Measurements from ENCODE around the gene DLEC1. TPM values are rescaled to one million over a fixed set of nuclear protein-coding genes. Genes with fewer than 3 reads are reported as not detected.

Gene DLEC1
- polyA plus RNA-seq, 6 donors from 2014 or later: 0.09 to 0.50 (median 0.30) TPM; not detected in 2

DNA sequence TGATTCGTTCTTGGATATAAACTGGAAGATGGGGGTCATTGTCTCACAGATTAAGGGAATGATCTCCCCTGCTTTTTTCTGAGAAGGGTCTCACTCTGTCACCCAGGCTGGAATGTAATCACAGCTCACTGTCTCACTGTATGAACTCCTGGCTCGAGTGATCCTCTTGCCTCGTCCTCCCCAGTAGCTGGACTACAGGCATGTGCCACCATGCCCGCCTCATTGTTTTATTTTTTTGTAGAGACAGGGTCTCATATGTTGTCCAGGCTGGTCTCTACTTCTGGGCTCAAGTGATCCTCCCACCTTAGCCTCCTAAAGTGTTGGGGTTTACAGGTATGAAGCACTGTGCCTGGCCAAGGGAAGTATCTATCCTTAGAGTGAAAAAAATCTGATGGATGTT, 131.7 kb downstream of the DLEC1 start:
- Mint-ChIP-seq H3K27ac (peak overlapping the region in 1 of 6 donors; percentile 28), H3K36me3 (no peaks in the 10 kb centered on the region), H3K27me3 (no peaks in the 10 kb centered on the region), H3K4me1 (peaks cover 57 to 76% (median 66%) of the 10 kb centered on the region in 3 donors), H3K4me3 (peak overlapping the region in 1 of 8 donors; percentile 45), H3K9me3 (no peaks in the 10 kb centered on the region)
- ATAC-seq (ENCODE audit: low read depth in 2 of 2) (no peak), DNase-seq (no peak)

DNA sequence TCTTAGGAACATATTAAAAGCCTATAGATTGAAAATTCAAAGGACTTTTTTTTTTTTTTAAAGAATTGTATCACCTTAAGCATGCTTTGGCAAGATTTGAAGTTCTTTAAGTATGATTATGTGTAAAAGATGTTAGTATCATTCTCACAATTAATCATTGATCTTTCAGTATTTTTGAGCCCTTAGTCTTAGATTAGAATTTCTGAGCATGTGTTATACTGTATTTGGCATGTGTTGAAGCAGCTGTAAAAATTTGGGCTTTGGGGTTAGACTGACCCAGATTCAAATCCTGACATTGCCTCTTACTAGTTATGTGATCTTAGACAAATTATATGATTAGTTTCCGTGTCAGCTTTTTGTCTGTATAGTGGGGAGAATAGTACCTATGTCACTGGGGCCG, 132.6 kb downstream of the DLEC1 start:
- Mint-ChIP-seq H3K4me1 (peaks cover 51 to 71% (median 57%) of the 10 kb centered on the region in 3 donors), H3K36me3 (no peaks in the 10 kb centered on the region), H3K27me3 (no peaks in the 10 kb centered on the region), H3K4me3 (peak overlapping the region in 1 of 8 donors; percentile 1), H3K9me3 (no peaks in the 10 kb centered on the region), H3K27ac (peak overlapping the region in 1 of 6 donors; percentile 0)
- ATAC-seq (ENCODE audit: low read depth in 2 of 2): no peak
- no peak for DNase-seq

Other genes starting within 250 kb of the DLEC1 start
- gene CTDSPL, start 177.3 kb upstream of the DLEC1 start, polyA plus RNA-seq (ENCODE audit: low read depth in 6 of 6): under 1 TPM in 3 of 6 donors, not detected in 3; 0.15 to 0.70 (median 0.31) TPM
- 10 to 100 TPM in 4 of 6 donors, 1 to 10 TPM in 2; 8.4 to 17.8 (median 11.8) TPM for gene VILL, start 48.4 kb upstream of the DLEC1 start, polyA plus RNA-seq (ENCODE audit: low read depth in 6 of 6)
- gene PLCD1, start 9.6 kb upstream of the DLEC1 start, polyA plus RNA-seq (ENCODE audit: low read depth in 6 of 6): 1 to 10 TPM in 5 of 6 donors, not detected in 1; 1.9 to 4.1 (median 2.6) TPM
- gene ACAA1, start 97.9 kb downstream of the DLEC1 start, polyA plus RNA-seq (ENCODE audit: low read depth in 6 of 6): 10 to 100 TPM; 44.3 to 62.4 (median 52.0) TPM
- gene MYD88, start 99.5 kb downstream of the DLEC1 start, polyA plus RNA-seq (ENCODE audit: low read depth in 6 of 6): 100 to 1,000 TPM in 3 of 6 donors, 10 to 100 TPM in 3; 82.4 to 136 (median 102) TPM
- gene OXSR1, start 126.3 kb downstream of the DLEC1 start, polyA plus RNA-seq (ENCODE audit: low read depth in 6 of 6): 10 to 100 TPM in 5 of 6 donors, 1 to 10 TPM in 1; 7.8 to 15.5 (median 13.8) TPM
- gene SLC22A13, start 226.6 kb downstream of the DLEC1 start, polyA plus RNA-seq (ENCODE audit: low read depth in 6 of 6): under 1 TPM in 2 of 6 donors, not detected in 4; 0.29 to 0.36 TPM
- gene SLC22A14, start 243.1 kb downstream of the DLEC1 start, polyA plus RNA-seq (ENCODE audit: low read depth in 6 of 6): not detected

Data from naive B cell (primary cell).